ENCODE data around the gene TSPAN3. TPM values are rescaled to one million over a fixed set of nuclear protein-coding genes. Genes with fewer than 3 reads are reported as not detected.

The TSPAN3 gene
- total RNA-seq, 1 experiment from 2014 or later, result 84.9 TPM

DNA sequence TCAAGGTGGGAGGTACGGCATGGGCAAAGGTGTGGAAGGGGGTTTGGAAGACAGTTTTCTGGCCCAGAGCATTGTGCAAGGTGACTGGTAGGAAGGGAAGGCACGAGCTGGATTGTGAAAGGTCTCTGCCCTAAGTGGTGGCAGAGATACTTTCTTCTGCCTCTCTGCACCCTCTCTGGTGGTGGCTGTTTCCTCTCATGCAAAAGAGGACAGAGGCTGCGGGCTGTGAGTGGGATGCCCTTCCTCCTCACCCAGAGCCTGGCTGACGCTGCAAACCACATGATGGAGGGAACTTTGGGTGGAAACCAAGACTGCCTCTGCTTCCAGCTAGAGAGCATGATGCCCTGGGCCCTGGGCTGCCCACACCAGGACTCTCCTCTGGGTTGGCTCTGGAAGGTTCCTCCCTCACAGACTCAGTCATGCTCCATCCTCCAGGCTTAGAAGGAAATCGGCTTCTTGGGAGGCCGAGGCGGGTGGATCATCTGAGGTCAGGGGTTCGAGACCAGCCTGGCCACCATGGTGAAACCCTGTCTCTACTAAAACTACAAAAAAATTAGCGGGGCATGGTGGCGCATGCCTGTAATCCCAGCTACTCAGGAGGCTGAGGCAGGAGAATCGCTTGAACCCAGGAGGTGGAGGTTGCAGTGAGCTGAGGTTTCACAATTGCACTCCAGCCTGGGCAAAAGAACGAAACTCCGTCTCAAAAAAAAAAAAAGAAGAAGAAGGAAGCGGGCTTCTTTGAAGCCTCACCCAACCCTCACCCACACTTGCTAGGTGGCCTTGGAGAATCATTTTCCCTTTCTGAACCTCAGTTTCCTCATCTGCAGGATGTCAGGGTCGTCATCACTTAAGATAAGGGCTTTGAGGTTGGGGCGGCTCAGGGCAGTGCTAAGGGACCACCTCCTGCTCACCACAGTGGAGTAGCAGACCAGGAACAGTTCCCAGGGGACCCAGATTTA, 67.7 kb downstream of the TSPAN3 start:
- ATAC-seq, result no peak
- ChIA-PET CTCF (interaction anchor here (1.0 to 1.7 kb wide), 3 partner anchors 21 to 99 kb away, joined by 3 to 4 read pairs (median 3); no protein-coding TSS in a partner anchor), POLR2A (no interaction called here)
- TF ChIP-seq FOXJ3 (CRISPR knock-in tag; IDR thresholded peaks at IDR 0.05; ENCODE audit: borderline replicate concordance) (no peak), ZNF232 (CRISPR knock-in tag; IDR thresholded peaks at IDR 0.05) (no peak), CBFB (CRISPR knock-in tag; IDR thresholded peaks at IDR 0.05; ENCODE audit: low read depth) (no peak), NFE2L1 (CRISPR knock-in tag; IDR thresholded peaks at IDR 0.05) (no peak), RELA (CRISPR knock-in tag; IDR thresholded peaks at IDR 0.05; ENCODE audit: borderline replicate concordance) (no peak), EMX1 (CRISPR knock-in tag; IDR thresholded peaks at IDR 0.05) (no peak), SMAD4 (CRISPR knock-in tag; IDR thresholded peaks at IDR 0.05) (no peak), IRF2 (CRISPR knock-in tag; IDR thresholded peaks at IDR 0.05; ENCODE audit: borderline replicate concordance, low read depth) (no peak), NR2C2 (CRISPR knock-in tag; IDR thresholded peaks at IDR 0.05) (no peak), JAZF1 (CRISPR knock-in tag; IDR thresholded peaks at IDR 0.05) (no peak), GABPB1 (CRISPR knock-in tag; IDR thresholded peaks at IDR 0.05) (no peak), MYBL2 (CRISPR knock-in tag; IDR thresholded peaks at IDR 0.05) (no peak)
- TF ChIP-seq, protein P1, sequence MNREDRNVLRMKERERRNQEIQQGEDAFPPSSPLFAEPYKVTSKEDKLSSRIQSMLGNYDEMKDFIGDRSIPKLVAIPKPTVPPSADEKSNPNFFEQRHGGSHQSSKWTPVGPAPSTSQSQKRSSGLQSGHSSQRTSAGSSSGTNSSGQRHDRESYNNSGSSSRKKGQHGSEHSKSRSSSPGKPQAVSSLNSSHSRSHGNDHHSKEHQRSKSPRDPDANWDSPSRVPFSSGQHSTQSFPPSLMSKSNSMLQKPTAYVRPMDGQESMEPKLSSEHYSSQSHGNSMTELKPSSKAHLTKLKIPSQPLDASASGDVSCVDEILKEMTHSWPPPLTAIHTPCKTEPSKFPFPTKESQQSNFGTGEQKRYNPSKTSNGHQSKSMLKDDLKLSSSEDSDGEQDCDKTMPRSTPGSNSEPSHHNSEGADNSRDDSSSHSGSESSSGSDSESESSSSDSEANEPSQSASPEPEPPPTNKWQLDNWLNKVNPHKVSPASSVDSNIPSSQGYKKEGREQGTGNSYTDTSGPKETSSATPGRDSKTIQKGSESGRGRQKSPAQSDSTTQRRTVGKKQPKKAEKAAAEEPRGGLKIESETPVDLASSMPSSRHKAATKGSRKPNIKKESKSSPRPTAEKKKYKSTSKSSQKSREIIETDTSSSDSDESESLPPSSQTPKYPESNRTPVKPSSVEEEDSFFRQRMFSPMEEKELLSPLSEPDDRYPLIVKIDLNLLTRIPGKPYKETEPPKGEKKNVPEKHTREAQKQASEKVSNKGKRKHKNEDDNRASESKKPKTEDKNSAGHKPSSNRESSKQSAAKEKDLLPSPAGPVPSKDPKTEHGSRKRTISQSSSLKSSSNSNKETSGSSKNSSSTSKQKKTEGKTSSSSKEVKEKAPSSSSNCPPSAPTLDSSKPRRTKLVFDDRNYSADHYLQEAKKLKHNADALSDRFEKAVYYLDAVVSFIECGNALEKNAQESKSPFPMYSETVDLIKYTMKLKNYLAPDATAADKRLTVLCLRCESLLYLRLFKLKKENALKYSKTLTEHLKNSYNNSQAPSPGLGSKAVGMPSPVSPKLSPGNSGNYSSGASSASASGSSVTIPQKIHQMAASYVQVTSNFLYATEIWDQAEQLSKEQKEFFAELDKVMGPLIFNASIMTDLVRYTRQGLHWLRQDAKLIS (CRISPR knock-in tag; IDR thresholded peaks at IDR 0.05; ENCODE audit: borderline replicate concordance), result no peak
- TF ChIP-seq, protein P2, sequence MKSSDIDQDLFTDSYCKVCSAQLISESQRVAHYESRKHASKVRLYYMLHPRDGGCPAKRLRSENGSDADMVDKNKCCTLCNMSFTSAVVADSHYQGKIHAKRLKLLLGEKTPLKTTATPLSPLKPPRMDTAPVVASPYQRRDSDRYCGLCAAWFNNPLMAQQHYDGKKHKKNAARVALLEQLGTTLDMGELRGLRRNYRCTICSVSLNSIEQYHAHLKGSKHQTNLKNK (CRISPR knock-in tag; IDR thresholded peaks at IDR 0.05), result no peak
- TF ChIP-seq, protein P3, sequence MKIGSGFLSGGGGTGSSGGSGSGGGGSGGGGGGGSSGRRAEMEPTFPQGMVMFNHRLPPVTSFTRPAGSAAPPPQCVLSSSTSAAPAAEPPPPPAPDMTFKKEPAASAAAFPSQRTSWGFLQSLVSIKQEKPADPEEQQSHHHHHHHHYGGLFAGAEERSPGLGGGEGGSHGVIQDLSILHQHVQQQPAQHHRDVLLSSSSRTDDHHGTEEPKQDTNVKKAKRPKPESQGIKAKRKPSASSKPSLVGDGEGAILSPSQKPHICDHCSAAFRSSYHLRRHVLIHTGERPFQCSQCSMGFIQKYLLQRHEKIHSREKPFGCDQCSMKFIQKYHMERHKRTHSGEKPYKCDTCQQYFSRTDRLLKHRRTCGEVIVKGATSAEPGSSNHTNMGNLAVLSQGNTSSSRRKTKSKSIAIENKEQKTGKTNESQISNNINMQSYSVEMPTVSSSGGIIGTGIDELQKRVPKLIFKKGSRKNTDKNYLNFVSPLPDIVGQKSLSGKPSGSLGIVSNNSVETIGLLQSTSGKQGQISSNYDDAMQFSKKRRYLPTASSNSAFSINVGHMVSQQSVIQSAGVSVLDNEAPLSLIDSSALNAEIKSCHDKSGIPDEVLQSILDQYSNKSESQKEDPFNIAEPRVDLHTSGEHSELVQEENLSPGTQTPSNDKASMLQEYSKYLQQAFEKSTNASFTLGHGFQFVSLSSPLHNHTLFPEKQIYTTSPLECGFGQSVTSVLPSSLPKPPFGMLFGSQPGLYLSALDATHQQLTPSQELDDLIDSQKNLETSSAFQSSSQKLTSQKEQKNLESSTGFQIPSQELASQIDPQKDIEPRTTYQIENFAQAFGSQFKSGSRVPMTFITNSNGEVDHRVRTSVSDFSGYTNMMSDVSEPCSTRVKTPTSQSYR (CRISPR knock-in tag; IDR thresholded peaks at IDR 0.05), result no peak
- TF ChIP-seq, protein P4, sequence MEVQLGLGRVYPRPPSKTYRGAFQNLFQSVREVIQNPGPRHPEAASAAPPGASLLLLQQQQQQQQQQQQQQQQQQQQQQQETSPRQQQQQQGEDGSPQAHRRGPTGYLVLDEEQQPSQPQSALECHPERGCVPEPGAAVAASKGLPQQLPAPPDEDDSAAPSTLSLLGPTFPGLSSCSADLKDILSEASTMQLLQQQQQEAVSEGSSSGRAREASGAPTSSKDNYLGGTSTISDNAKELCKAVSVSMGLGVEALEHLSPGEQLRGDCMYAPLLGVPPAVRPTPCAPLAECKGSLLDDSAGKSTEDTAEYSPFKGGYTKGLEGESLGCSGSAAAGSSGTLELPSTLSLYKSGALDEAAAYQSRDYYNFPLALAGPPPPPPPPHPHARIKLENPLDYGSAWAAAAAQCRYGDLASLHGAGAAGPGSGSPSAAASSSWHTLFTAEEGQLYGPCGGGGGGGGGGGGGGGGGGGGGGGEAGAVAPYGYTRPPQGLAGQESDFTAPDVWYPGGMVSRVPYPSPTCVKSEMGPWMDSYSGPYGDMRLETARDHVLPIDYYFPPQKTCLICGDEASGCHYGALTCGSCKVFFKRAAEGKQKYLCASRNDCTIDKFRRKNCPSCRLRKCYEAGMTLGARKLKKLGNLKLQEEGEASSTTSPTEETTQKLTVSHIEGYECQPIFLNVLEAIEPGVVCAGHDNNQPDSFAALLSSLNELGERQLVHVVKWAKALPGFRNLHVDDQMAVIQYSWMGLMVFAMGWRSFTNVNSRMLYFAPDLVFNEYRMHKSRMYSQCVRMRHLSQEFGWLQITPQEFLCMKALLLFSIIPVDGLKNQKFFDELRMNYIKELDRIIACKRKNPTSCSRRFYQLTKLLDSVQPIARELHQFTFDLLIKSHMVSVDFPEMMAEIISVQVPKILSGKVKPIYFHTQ (CRISPR knock-in tag; IDR thresholded peaks at IDR 0.05), result no peak
- TF ChIP-seq, protein P5, sequence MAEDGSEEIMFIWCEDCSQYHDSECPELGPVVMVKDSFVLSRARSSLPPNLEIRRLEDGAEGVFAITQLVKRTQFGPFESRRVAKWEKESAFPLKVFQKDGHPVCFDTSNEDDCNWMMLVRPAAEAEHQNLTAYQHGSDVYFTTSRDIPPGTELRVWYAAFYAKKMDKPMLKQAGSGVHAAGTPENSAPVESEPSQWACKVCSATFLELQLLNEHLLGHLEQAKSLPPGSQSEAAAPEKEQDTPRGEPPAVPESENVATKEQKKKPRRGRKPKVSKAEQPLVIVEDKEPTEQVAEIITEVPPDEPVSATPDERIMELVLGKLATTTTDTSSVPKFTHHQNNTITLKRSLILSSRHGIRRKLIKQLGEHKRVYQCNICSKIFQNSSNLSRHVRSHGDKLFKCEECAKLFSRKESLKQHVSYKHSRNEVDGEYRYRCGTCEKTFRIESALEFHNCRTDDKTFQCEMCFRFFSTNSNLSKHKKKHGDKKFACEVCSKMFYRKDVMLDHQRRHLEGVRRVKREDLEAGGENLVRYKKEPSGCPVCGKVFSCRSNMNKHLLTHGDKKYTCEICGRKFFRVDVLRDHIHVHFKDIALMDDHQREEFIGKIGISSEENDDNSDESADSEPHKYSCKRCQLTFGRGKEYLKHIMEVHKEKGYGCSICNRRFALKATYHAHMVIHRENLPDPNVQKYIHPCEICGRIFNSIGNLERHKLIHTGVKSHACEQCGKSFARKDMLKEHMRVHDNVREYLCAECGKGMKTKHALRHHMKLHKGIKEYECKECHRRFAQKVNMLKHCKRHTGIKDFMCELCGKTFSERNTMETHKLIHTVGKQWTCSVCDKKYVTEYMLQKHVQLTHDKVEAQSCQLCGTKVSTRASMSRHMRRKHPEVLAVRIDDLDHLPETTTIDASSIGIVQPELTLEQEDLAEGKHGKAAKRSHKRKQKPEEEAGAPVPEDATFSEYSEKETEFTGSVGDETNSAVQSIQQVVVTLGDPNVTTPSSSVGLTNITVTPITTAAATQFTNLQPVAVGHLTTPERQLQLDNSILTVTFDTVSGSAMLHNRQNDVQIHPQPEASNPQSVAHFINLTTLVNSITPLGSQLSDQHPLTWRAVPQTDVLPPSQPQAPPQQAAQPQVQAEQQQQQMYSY (CRISPR knock-in tag; IDR thresholded peaks at IDR 0.05), result no peak
- 0 out of 2 replicates have a peak, but pooled peaks cover 4% of the 10 kb centered on the region for H3K9me3 Mint-ChIP-seq
- H3K4me3 Mint-ChIP-seq, result no peak overlapping the region
- no peak for DNase-seq (ENCODE audit: low spot score)
- H3K27me3 Mint-ChIP-seq (ENCODE audit: low read depth), result no peaks in the 10 kb centered on the region; the same call in 1 of the 2 replicates
- no peak overlapping the region for H3K27ac Mint-ChIP-seq
- no peaks in the 10 kb centered on the region for H3K36me3 Mint-ChIP-seq
- no peaks in the 10 kb centered on the region for H3K4me1 Mint-ChIP-seq

Measured in WTC11 (cell line).